ENCODE results near the gene SSR4. TPM values are rescaled to one million over a fixed set of nuclear protein-coding genes. Genes with fewer than 3 reads are reported as not detected.

The SSR4 gene
- total and polyA plus RNA-seq, 2 experiments from 2014 or later, result 316 to 693 TPM

GRCh38 chrX:153769158-153769864, 25.2 kb upstream of the SSR4 start:
- Histone ChIP-seq H3K36me3 (replicated peaks; ENCODE audit: insufficient read depth, low read depth) (no peaks in the 10 kb centered on the region), H3K4me3 (no peak overlapping the region), H3K4me2 (no peak overlapping the region), H4K20me1 (ENCODE audit: insufficient read depth, poor library complexity, severe bottlenecking) (no peaks in the 10 kb centered on the region), H2AFZ (no peak overlapping the region), H3K79me2 (no peaks in the 10 kb centered on the region), H3K9me2 (replicated peaks; ENCODE audit: insufficient read depth) (no peaks in the 10 kb centered on the region), H3K9me3 (ENCODE audit: low read depth) (no peaks in the 10 kb centered on the region), H3K27me3 (no peaks in the 10 kb centered on the region), H3K4me1 (ENCODE audit: insufficient read depth) (peaks cover 5% of the 10 kb centered on the region), H3K27ac (no peak overlapping the region)
- WGBS (ENCODE audit: low lambda C conversion rate, missing lambda C conversion rate), result 88% methylated on average over 23 of the region's 23 CpGs
- no peak for DNase-seq (ENCODE audit: low spot score)
- TF ChIP-seq CTCF (IDR thresholded peaks at IDR 0.05; ENCODE audit: poor library complexity), result no peak
- TF ChIP-seq EZH2 (IDR thresholded peaks at IDR 0.05; ENCODE audit: borderline replicate concordance), result no peak
- TF ChIP-seq EZH2phosphoT487 (IDR thresholded peaks at IDR 0.05; ENCODE audit: low read depth, severe bottlenecking, unreplicated experiment), result no peak

GRCh38 chrX:153769865-153770600, 24.4 kb upstream of the SSR4 start:
- Histone ChIP-seq H3K9me2 (replicated peaks; ENCODE audit: insufficient read depth) (no peaks in the 10 kb centered on the region), H3K4me1 (ENCODE audit: insufficient read depth) (peaks cover 5% of the 10 kb centered on the region), H3K36me3 (replicated peaks; ENCODE audit: insufficient read depth, low read depth) (no peaks in the 10 kb centered on the region), H3K4me2 (no peak overlapping the region), H4K20me1 (ENCODE audit: insufficient read depth, poor library complexity, severe bottlenecking) (no peaks in the 10 kb centered on the region), H3K27me3 (no peaks in the 10 kb centered on the region), H2AFZ (no peak overlapping the region), H3K27ac (no peak overlapping the region), H3K79me2 (no peaks in the 10 kb centered on the region), H3K9me3 (ENCODE audit: low read depth) (no peaks in the 10 kb centered on the region), H3K4me3 (no peak overlapping the region)
- no peak for TF ChIP-seq EZH2 (IDR thresholded peaks at IDR 0.05; ENCODE audit: borderline replicate concordance)
- no peak for TF ChIP-seq CTCF (IDR thresholded peaks at IDR 0.05; ENCODE audit: poor library complexity)
- no peak for TF ChIP-seq EZH2phosphoT487 (IDR thresholded peaks at IDR 0.05; ENCODE audit: low read depth, severe bottlenecking, unreplicated experiment)
- DNase-seq (ENCODE audit: low spot score), result no peak
- 88% methylated on average over 25 of the region's 25 CpGs for WGBS (ENCODE audit: low lambda C conversion rate, missing lambda C conversion rate)

GRCh38 chrX:153770601-153771414, 23.7 kb upstream of the SSR4 start:
- H2AFZ ChIP-seq, result no peak overlapping the region
- no peak for TF ChIP-seq EZH2 (IDR thresholded peaks at IDR 0.05; ENCODE audit: borderline replicate concordance)
- TF ChIP-seq EZH2phosphoT487 (IDR thresholded peaks at IDR 0.05; ENCODE audit: low read depth, severe bottlenecking, unreplicated experiment), result no peak
- no peak for TF ChIP-seq CTCF (IDR thresholded peaks at IDR 0.05; ENCODE audit: poor library complexity)
- no peak for DNase-seq (ENCODE audit: low spot score)
- H3K27ac ChIP-seq, result no peak overlapping the region
- H3K27me3 ChIP-seq, result no peaks in the 10 kb centered on the region
- H3K4me1 ChIP-seq (ENCODE audit: insufficient read depth), result peaks cover 4% of the 10 kb centered on the region
- H3K4me2 ChIP-seq, result no peak overlapping the region
- no peaks in the 10 kb centered on the region for H4K20me1 ChIP-seq (ENCODE audit: insufficient read depth, poor library complexity, severe bottlenecking)
- H3K79me2 ChIP-seq, result no peaks in the 10 kb centered on the region
- H3K9me2 ChIP-seq (replicated peaks; ENCODE audit: insufficient read depth), result no peaks in the 10 kb centered on the region
- H3K36me3 ChIP-seq (replicated peaks; ENCODE audit: insufficient read depth, low read depth), result no peaks in the 10 kb centered on the region
- WGBS (ENCODE audit: low lambda C conversion rate, missing lambda C conversion rate), result 89% methylated on average over 18 of the region's 18 CpGs
- no peak overlapping the region for H3K4me3 ChIP-seq
- no peaks in the 10 kb centered on the region for H3K9me3 ChIP-seq (ENCODE audit: low read depth)

Measured in hepatocyte (in vitro differentiated cells).